ENCODE measurements around the gene TFEB. TPM values are rescaled to one million over a fixed set of nuclear protein-coding genes. Genes with fewer than 3 reads are reported as not detected.

The TFEB gene
- polyA plus RNA-seq, 1 experiment = 3.9 TPM

- POLR2A ChIA-PET = interaction anchor here (0.6 kb wide), 1 partner anchor 59 kb away, joined by 4 read pairs; no protein-coding TSS in a partner anchor
- H3K27ac ChIP-seq (ENCODE audit: low read depth, low read length) = no peak overlapping the region
- no peak for DNase-seq (ENCODE audit: low read depth, low spot score)
- no peak for TF ChIP-seq CTCF (IDR thresholded peaks at IDR 0.05; ENCODE audit: low read depth, low read length)
- no peaks in the 10 kb centered on the region; the same call in 1 of the 2 replicates for H3K9me3 ChIP-seq (ENCODE audit: control insufficient read depth, insufficient read depth, low read length)
- no peak overlapping the region for H3K4me3 ChIP-seq (ENCODE audit: low read depth, low read length)
- CTCF ChIA-PET = interaction anchor here (0.6 kb wide), 1 partner anchor 39 kb away, joined by 3 read pairs; no protein-coding TSS in a partner anchor
- H3K27me3 ChIP-seq (ENCODE audit: control insufficient read depth, insufficient read depth, low read length) = peaks cover 83% of the 10 kb centered on the region
Observed at GRCh38 chr6:41638935-41639808, 96.2 kb downstream of the TFEB start.

GRCh38 chr6:41638002-41638934 lies 97.1 kb downstream of the TFEB start, which contains the start of gene MDFI:
Gene MDFI, plus strand, starts transcription at chr6:41638468. Its CDS starts 282 bp downstream, at chr6:41638750.
- POLR2A ChIA-PET = no interaction called here
- no peak for TF ChIP-seq CTCF (IDR thresholded peaks at IDR 0.05; ENCODE audit: low read depth, low read length)
- Histone ChIP-seq H3K27ac (ENCODE audit: low read depth, low read length) (no peak within 1 kb of the TSS), H3K27me3 (ENCODE audit: control insufficient read depth, insufficient read depth, low read length) (peaks cover 82% of the 10 kb centered on the region), H3K4me3 (ENCODE audit: low read depth, low read length) (no peak within 1 kb of the TSS; the same call in 1 of the 2 replicates), H3K9me3 (ENCODE audit: control insufficient read depth, insufficient read depth, low read length) (no peaks in the 10 kb centered on the region; the same call in 1 of the 2 replicates)
- CTCF ChIA-PET = interaction anchor here (0.6 kb wide), 1 partner anchor 38 kb away, joined by 3 read pairs; no protein-coding TSS in a partner anchor
- no peak for DNase-seq (ENCODE audit: low read depth, low spot score)

- Histone ChIP-seq H3K9me3 (ENCODE audit: control insufficient read depth, insufficient read depth, low read length) (no peaks in the 10 kb centered on the region; the same call in 1 of the 2 replicates), H3K27ac (ENCODE audit: low read depth, low read length) (no peak overlapping the region), H3K4me3 (ENCODE audit: low read depth, low read length) (no peak overlapping the region), H3K27me3 (ENCODE audit: control insufficient read depth, insufficient read depth, low read length) (peaks cover 80% of the 10 kb centered on the region)
- no peak for DNase-seq (ENCODE audit: low read depth, low spot score)
- ChIA-PET CTCF (interaction anchor here (0.6 to 1.1 kb wide), 2 partner anchors 47 to 58 kb away, joined by 3 to 4 read pairs; no protein-coding TSS in a partner anchor), POLR2A (no interaction called here)
- TF ChIP-seq CTCF (IDR thresholded peaks at IDR 0.05; ENCODE audit: low read depth, low read length) = no peak
Observed at GRCh38 chr6:41637194-41638001, 98.0 kb downstream of the TFEB start.

- ChIA-PET POLR2A (no interaction called here), CTCF (interaction anchor here (0.6 to 1.1 kb wide), 3 partner anchors 34 to 57 kb away, joined by 3 to 4 read pairs (median 4); no protein-coding TSS in a partner anchor)
- no peak for DNase-seq (ENCODE audit: low read depth, low spot score)
- peaks cover 82% of the 10 kb centered on the region for H3K27me3 ChIP-seq (ENCODE audit: control insufficient read depth, insufficient read depth, low read length)
- no peak overlapping the region for H3K4me3 ChIP-seq (ENCODE audit: low read depth, low read length)
- TF ChIP-seq CTCF (IDR thresholded peaks at IDR 0.05; ENCODE audit: low read depth, low read length) = no peak
- no peaks in the 10 kb centered on the region; the same call in 1 of the 2 replicates for H3K9me3 ChIP-seq (ENCODE audit: control insufficient read depth, insufficient read depth, low read length)
- no peak overlapping the region for H3K27ac ChIP-seq (ENCODE audit: low read depth, low read length)
Observed at GRCh38 chr6:41636833-41637193, 98.6 kb downstream of the TFEB start.
